ENCODE results near the gene SKAP2.

SKAP2 gene

DNA sequence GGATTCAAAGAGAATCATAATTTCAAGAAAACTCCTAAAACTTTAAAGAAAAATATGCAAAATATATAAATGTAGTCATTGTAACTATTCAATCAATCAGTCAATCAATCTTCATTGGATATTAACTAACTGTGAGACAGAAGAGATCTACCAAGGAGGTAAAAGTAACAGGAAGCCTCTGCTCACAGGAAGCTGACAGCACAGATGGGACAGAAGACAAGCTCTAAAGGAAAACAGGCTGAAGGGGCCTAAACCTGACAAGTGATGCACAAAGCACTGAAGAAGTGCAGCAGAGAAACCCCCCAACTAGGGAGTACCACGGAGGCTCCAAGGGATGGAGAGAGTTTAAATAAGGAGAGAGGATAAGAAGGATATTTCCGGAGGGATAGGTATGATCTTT lies 173.0 kb downstream of the SKAP2 start:
- DNase-seq, result no peak

DNA sequence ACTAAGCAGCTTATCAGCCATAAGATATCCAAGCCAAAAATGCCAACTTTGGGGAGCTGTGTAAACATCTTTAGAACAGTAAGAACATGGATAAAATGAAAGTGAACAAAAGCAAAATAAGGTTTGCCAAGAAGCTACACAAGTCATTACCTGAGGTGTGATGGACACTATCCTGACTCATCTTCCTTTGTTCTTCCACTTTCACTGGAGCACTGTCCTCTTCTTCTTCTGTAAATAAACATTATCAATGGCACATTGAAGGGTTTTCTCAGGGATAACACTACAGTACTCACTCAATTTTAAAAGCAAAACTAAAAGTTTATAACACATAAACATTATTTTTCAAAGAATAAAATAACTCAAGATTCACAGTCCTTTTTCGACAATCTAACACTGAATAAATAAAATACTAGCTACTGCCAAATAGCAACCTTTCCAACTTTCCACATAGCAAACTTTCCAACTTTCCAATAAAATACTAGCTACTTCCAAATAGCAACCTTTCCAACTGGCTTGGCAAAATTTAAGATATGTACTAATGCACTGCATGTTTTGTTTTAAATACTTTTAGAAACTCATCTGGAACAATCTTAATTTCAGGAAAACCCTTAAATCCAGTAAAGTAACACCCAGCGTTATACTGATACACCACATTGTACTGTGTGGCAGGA lies 174.1 kb downstream of the SKAP2 start:
- no peak for DNase-seq

DNA sequence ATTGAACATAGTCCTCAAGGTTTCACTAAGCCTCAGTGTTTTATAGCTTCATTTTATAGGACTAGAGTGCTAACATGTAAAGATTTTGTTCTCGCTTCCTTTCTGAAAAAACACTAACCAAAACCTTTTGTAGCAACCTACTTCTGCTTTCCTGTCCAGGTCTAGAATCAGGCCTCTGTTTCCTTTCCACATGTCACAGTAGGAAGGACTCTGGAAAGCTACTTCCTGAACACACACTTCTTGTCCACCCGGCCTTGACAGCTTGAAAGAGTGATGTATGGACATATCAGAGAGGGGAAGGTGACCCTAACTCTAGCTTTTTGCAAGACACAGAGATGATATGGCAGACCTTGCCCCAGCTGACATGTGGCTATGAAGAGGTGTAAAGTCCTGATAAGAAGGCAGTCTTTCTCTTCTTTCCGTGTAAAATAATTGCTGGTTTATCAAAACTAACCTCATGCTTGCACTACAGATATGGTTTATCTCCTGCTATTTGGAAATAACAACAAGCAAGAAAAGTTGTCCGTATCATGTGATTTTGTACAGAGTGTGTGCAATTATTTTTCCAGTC lies 175.4 kb downstream of the SKAP2 start:
- no peak for DNase-seq

DNA sequence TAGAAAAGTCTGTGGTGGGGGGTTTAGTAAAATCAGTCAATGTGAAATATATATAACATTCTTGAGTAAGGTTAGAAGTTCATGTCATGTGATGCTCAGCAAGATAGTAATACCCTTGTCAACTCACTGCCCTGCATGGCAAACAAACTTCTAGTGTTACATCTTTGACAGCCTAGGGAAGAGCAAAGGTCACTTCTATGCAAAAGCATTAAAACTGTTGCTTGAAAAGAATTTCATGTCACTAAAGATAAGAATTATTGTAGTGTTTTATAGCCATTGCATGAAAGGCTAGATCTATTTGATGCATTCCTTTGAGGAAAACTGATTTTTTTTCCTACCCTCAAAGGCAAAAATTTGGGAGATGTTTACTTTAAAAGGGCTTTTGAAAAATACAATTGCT lies 176.0 kb downstream of the SKAP2 start:
- no peak for DNase-seq

DNA sequence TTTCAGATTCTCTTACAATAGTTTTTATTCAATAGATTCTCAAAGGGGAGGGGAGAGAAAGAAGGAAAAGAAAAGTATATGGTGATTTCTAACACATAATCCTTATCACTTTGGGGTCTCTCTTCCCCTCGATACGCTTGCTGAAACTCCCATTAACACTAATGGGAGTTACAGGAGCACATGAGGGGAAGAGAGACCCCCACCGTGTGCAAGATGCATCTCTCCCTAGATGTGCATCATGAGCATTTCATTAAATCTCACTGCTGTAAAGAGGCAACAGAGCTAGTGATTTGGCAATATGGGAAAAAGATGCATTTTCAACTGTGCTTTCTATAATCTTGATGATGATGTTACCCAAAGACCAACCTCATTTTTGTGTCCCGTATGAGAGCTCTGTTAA lies 177.4 kb downstream of the SKAP2 start:
- DNase-seq, result no peak

DNA sequence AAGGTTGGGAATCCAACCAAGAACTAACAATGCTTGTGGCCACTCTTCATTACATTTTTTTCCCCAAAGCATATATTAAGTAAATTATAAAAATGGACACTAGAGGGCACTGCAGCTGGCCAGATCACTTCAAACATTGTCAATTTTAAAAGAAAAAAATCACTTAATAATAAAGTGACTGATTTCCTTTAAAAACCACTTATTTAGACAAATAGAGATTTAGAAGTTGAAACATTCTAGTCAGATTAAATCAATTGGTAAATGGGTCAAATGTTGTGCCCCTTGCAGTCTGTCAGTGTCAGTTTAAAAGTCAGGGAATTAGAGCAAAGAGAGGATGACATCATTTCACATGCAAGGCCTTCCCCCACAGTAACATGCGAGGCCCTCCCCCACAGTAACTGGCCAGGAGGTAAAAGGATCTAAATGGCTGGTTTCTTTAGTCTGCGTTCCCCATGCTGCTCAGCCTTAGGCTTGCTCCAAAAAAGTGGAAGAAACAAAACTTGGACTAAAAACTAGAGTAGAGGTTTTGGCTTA lies 177.9 kb downstream of the SKAP2 start:
- DNase-seq, result peak; percentile 31

DNA sequence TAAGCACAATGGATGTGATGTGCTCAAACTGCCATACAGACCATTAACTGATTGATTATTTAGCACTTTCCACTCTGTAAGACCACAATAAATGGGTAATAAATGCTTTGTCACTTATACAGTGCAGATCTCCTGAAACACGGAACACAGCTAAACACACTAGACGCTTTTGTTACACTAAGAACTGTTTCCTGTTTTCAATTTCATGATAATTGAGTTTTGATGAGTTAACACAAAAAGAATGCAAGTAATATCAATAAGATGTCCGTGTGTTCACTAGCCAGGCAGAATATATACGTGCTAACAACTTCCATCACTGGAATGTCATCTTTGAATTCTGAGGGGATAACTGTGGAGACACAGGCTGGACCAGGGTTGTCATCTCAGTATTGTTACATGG lies 178.8 kb downstream of the SKAP2 start:
- DNase-seq, result no peak

DNA sequence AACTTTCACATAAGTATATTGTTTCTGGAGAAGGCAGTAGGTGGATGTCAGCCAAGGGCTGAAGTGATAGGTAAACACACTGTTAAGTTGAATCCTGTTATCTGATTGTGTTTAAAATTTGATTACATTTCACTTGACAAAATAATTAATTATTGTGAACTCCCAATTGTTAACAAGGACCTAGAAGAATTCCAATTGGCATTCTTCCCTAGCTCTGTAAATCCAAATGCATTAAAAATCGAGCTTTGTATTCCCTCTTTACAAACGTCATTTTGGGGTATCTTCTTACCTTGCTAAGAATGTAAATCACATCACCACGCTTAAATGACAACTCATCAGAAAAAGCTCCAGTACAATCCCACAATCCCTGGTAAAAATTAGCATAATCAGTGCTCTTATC lies 179.9 kb downstream of the SKAP2 start:
- peak; percentile 48 for DNase-seq

DNA sequence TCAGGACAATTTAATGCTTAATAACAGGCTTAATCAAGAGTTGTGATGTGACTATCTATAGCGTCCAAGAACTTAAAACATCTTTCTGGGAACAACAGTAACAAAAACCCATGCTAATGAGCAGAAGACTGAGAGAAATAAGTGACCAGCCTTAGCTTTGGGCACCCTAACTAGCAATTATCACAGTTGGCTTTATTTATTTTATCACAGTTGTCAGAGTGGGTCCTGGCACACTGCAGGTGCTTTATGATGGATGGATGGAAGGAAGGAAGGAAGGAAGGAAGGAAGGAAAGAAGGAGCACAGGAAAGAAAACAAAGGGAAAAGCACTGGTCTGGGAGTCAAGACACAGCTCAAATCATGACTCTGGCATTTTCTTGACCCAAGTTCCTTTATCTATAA lies 181.1 kb downstream of the SKAP2 start:
- no peak for DNase-seq

DNA sequence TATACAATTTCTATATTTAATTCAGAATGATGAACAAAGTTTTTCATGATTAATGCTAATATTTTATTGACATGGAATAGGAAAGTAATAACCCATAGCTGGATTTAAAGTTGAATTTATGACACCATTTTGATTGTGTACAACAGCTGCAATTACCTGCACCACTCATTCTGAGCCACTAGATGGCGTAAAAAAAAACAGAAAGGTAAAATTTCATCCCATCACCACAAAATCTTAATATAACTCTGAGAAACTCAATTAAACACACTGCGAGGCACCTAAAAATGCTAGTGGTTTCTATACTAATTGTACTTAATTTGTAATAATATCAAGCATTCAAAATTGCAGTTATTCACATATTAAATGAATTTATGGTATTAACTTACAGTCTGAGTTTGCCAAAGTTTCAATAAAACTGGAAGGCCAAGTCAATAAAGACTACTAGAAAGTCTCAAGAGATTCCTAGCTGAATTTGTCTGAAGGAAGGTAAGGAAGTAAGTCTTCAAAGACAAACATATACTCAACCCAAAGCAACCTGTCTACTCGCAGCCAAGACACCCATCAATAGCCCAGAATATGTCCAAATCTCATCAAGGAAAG lies 182.5 kb downstream of the SKAP2 start:
- peak; percentile 9 for DNase-seq

DNA sequence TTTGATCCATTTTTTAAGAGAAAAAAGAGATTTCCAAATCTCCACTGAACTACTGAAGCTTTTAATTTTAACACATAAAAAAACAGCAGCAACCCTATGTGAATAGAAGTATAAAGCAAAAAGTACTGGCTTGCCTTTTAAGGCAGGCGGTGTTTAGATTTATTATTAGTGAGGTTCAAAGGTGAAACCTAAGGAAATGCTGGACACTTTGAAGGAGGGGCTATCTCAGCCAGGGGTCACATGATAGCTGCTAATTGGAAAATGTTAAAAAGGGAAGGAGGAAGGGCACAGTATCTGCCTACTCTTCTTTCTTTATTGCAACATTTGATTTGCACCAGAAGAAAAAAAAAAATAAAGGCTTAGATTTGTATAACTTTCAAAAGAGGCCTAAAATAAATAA lies 183.8 kb downstream of the SKAP2 start:
- no peak for DNase-seq

DNA sequence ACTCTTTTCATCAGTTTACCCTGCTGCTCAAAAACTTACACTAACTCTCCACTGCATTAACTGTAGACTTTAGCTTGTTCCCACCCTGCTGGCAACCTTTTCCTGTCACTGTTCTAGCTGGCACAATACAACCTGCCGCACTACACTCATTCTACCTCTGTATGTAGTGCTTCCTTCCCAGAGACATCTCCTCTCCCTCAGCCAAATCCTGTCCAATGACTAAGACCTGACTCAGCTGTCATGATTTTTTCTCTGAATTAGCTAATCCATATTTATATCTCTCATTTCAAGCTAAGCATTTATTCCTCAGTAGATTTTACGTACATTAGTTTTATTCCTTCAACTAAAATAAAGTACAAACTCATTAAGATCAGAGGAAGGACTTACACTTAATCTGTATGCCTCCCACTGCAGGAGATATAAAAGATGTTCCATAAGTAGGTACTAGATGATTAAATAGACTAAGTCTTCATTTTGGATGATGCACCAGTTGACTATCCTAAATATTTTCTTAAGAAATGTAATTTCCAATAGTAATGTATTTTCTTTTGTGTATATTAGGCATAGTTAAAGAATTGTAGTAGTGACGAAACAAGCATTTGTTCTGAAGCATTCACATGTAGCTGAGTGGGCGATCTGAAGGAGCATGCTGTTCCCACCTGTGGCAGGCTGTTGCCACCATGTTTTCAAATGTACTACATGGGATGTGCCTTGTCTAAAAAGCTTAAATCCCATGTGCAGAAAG lies 189.1 kb downstream of the SKAP2 start:
- no peak for DNase-seq

DNA sequence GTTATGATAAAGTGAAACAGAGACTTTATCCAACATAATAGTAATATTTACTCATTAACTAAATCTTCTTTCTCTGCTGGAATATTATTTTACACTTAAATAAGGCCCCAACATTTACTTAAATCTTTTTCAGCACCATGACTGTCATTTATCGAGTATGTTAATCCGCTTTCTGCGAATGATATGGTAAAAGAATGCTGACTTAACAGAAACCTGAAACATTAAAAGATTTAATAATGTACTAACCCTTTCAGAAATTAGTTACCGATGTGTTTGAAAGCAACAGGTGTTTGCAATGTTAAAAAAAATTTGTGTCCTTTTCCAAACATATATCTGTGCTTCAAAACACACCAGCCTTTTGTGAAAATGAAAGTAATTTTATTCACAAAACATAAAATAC lies 190.5 kb downstream of the SKAP2 start:
- DNase-seq, result no peak

DNA sequence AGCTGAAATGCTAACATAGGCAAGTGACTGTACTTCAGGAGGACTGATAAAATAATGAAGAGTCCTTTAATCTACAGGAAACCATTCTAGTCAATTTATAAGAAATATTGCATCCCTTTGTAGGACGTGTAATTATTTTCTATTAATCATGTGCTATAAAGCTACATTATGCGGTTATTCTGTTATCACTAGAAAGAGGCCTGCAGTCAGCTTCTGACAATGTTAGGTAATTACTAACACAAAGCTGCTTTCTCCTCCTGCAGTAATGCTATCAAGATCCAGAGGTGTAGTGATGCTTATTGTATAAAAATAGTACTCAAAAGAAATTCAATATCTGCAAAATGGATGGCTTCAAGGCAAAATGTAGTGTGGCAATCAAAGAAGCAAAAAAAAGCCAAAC lies 191.1 kb downstream of the SKAP2 start:
- DNase-seq, result no peak

DNA sequence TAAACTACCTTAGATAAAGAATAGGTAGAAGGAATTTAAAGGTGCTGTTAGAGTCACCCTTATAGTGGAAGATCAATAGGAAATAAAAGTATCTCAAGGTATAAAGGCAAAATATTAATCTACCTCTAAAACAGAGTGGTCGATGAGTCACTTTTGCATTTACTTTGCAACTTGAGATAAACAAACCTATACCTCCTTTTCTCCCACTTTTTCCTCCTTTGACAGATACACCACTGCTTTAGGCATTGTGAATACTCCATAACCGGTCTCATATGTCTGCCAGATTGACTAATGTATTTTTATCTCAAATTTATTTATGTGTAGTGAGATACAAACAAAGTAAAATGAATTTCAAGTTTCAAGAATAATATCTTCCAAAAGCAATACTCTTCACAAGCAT lies 193.5 kb downstream of the SKAP2 start:
- DNase-seq, result no peak

DNA sequence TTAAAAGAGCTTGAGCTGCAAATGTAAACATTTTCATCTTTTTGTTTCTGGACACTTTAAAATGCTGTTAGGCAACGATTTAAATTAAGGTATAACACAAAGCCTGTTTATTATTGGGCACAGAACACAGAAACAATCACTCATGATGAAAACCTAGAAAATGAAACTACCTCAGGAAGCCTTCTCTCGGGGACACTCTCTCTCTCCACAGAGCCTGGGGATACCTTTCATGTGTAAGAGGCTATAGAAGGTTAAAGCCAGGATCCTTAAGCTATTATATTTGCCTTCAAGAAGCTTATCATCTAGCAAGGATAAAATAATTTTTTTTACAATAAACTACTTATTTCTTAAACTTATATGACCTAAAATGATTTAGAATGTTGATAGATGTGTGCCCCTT lies 194.1 kb downstream of the SKAP2 start:
- no peak for DNase-seq

DNA sequence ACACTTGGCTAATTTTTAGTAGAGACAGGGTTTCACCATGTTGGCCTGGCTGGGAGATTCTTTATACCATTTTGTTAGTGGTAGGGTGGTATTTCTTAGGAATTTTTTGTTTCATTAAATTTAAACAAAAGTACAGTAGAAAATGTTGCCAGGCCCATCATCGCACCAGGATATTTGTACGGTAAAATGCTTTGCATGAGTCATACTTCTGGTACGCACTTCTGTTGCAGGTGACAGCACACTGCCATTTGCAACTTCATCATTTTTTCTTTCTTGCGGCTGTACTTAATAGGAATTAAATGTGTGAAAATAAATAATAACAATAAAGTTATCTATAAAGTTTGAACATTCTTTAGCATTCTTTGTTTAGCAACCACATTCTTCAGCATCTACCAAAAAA lies 195.6 kb downstream of the SKAP2 start:
- DNase-seq, result no peak

DNA sequence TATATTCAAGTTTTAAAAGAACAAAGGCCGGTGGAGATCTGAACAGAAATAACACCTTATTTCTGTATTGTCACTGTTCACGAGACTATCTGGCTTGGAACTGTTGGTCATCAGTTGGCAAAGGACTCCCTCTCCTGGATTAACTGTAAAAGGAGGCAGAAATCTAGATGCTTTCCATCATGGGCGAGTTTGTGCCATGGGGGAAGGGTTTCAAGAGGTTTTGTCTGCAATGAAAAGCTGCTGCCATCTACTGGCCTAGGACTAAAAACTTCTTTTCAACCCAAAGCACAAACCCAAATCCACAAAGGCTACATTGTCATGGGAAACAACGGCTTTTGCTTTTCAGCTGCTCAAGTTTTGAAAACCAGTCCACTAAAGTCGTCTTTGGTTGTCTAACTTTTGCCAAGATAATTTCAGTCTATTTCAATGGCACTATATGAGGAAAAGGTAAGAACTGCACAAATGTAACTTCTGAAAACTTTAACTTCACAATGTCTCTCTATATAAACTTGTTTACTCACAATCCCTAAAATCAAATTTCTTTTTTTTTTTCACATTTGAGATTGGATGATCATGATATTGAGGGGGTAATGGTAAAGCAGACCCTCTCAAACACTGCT lies 196.8 kb downstream of the SKAP2 start:
- DNase-seq, result peak; percentile 98

DNA sequence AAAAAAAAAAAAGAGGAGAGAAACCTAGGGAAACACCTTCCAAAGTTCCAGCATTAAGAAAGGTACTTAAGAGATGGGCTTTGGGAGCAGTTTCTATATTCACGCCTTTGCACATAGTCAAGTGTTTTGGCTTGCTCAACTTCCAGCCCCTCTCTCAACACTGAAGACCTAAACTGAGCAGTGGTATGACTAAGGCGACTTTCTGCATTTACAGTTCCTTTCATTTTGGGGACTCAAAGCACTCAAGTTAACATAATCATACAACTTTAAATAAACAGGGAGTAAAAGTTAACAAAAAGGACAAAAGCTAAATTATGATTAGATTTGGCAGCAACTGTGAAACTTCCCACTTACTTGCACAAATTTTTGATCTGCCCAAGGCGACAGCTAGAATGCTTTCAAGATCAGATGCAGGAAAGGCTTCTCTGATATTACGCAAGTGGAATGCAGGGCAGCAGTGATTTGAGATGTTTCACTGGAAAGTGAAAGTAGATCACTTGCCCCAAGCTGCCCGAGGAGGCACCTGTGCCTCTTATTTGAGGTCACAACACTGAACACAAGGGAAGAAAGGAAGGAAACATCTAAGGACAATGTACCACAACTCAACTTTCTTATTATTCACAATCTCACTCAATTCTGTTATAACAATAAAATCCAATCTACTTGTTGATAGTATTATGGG lies 199.5 kb downstream of the SKAP2 start:
- no peak for DNase-seq

DNA sequence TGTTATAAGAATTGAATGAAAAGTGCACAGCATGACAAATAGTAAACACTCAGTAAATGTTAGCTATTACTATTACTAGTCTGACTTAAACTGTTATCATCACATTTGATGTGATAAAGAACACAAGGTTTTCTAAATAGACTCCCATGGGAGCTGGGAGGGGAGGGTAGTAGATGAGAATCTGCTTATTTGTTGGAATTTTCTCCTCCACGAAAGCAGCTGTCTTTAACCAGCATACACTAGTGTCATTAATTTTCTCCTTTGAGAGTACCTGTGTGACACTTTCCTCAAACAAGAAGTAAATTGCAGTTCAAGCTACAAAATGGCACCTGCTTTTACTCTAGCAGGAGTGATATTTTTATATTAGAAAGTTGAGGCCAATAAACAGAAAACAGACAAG lies 200.1 kb downstream of the SKAP2 start:
- no peak for DNase-seq

DNA sequence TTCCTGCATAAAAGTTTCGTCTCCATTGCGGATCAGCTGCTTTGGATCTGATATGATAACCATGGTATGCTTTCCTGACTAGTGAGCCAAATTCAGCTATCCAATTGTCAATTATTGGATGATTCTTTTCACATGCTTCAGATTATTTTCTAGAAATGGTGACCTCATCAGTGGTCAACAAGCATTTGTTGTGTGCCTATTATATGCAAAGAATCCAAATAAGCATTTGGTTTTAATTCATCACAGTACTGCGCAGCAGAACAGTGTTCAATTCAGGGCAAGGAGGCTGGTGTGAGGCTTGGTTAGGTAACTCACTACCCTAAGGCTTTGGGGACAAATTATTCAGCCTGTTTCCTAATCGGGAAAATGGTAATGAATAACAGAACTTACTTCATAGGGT lies 200.5 kb downstream of the SKAP2 start:
- no peak for DNase-seq

DNA sequence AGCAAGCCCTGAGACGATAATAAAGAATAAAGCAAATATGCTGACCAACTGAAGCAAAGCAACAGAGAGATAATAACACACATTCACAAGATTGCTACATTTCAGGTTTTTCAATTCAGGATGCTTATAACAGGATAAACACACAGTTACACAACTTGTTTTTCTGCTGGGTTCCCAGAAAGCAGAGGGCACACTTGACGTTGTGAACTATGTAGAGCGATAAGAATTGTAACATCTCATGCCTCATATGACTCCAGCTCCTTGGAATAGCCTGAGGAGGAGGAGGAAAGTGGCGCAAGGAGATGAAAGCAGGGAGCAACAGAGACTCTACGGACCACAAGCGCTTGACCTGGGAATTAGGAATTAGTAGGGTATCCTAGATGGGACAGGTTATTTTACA lies 201.7 kb downstream of the SKAP2 start:
- DNase-seq, result no peak

DNA sequence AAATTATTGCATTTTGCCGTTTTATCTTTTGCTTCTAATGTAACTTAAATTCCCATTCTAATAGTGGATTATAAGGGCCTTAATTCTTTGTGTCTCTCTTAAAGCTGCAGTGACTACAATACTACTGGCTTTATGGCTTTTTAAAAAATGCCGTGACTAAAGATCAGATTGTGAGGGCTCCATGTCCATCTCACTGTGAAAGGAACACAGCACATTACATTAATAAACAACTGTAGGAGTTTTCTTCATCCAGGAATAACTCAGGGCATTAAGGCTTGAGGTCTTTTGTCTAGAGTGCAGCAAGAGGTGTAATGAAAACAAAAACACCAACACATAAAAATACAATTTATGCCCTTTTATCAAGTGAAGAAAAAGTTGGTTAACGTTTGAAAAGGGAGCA lies 205.3 kb downstream of the SKAP2 start:
- DNase-seq, result peak; percentile 38
